NB4 (cell line): Measurements from ENCODE around the gene LAMA5.

Experiments used
- DNase-seq: peaks from one replicate; pipeline ENCODE4 v3.0.0; 2010; ENCODE audit warnings: low read depth
- H3K4me3 ChIP-seq: one replicate; pipeline ENCODE4 v1.5.1; 2011; ENCODE audit warnings: mild to moderate bottlenecking, low read depth, low read length, moderate library complexity
- CTCF ChIP-seq: IDR thresholded peaks from one replicate; pipeline ENCODE4 v1.5.1; 2012; ENCODE audit warnings: low read depth, low read length
- MAX ChIP-seq: IDR thresholded peaks from 2 replicates; pipeline ENCODE4 v1.6.1; 2011; ENCODE audit warnings: low read depth, low read length
- MYC ChIP-seq: IDR thresholded peaks from 2 replicates; pipeline ENCODE4 v1.6.1; 2011; ENCODE audit warnings: low read depth, low read length
- POLR2A ChIP-seq: IDR thresholded peaks from 2 replicates; pipeline ENCODE4 v1.6.1; 2011; ENCODE audit warnings: mild to moderate bottlenecking; ENCODE audit not compliant: insufficient read length; ENCODE audit errors: extremely low read depth

LAMA5 gene

GRCh38 chr20:62308102-62308822, 58.9 kb downstream of the LAMA5 start:
- no peak for TF ChIP-seq MAX
- no peak for TF ChIP-seq MYC
- no peak for TF ChIP-seq POLR2A
- TF ChIP-seq CTCF: no peak
- no peak overlapping the region for H3K4me3 ChIP-seq
- no peak for DNase-seq

GRCh38 chr20:62307226-62308101, 59.6 kb downstream of the LAMA5 start:
- H3K4me3 ChIP-seq: no peak overlapping the region
- TF ChIP-seq MYC (no peak), CTCF (no peak), MAX (no peak), POLR2A (no peak)
- DNase-seq: no peak

- TF ChIP-seq POLR2A (no peak), MAX (no peak), MYC (no peak), CTCF (no peak)
- DNase-seq: no peak
- H3K4me3 ChIP-seq: no peak overlapping the region
Observed at GRCh38 chr20:62306414-62307187, 60.5 kb downstream of the LAMA5 start.

- no peak overlapping the region for H3K4me3 ChIP-seq
- DNase-seq: no peak
- TF ChIP-seq MAX: no peak
- TF ChIP-seq CTCF: no peak
- no peak for TF ChIP-seq POLR2A
- no peak for TF ChIP-seq MYC
Observed at GRCh38 chr20:62305765-62306413, 61.2 kb downstream of the LAMA5 start.

- no peak for DNase-seq
- H3K4me3 ChIP-seq: peak overlapping the region; percentile 96
- no peak for TF ChIP-seq CTCF
- 0 out of 2 replicates have a peak, but pooled peaks have one; percentile 35 for TF ChIP-seq MAX
Observed at GRCh38 chr20:62305149-62305764, 61.9 kb downstream of the LAMA5 start.
